Placental epithelial cell (primary cell): ENCODE measurements around the gene OPRPN. TPM values are rescaled to one million over a fixed set of nuclear protein-coding genes. Genes with fewer than 3 reads are reported as not detected.

Experiments
- total RNA-seq: library from RNA; depleted of rRNA; stranded (reverse); fragments of >200 nt; gene quantifications from 2 replicates; pipeline ENCODE4 v1.2.3, GENCODE V29; 2012

The OPRPN gene
- not detected in 2 replicates for total RNA-seq

DNA sequence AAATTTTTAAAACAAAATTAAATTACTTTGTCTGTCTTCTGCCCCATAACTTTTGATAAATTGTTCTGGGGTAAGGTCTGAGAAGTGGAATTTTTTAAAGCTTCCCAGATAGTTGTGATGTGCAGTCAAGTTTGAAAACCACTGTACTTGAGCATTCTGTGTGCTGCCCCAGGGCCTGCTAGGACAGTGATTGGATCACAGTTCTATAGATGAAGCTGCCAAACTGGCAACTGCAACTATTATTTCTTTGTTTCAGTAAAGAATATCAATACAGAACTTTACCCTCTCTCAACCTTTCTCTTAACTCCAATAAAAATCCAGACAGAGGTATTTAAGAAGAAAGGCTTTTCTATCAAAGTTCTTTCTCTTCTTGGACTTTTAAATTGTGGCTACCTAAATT, at the start of gene OPRPN:
Gene OPRPN (plus strand): TSS at position 361 of the 400 bp plus-strand sequence. CDS start 1,346 bp downstream, outside the sequence.

DNA sequence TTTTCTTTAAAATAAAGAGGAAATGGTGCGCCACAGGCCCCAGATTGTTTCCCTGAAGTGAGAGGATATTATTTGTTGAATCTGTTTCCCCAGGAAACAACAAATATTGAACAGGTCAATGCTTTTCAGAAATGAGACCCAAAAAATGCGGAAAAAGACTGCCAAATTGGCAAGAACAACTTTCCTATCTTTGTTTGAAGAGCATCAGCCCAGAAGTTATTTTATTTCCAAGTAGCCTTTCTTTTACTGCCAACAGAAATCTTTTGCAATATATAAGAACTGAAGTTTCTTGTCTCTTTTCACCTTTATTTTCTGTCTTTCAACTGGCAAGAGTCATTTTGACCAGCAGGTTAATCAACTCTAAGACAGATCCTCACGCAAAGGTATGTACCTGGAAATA, 37.3 kb upstream of the OPRPN start, which contains the start of gene SMR3A:
Gene SMR3A (plus strand): TSS at position 301 of the 400 bp plus-strand sequence. CDS start 1,356 bp downstream, outside the sequence.

DNA sequence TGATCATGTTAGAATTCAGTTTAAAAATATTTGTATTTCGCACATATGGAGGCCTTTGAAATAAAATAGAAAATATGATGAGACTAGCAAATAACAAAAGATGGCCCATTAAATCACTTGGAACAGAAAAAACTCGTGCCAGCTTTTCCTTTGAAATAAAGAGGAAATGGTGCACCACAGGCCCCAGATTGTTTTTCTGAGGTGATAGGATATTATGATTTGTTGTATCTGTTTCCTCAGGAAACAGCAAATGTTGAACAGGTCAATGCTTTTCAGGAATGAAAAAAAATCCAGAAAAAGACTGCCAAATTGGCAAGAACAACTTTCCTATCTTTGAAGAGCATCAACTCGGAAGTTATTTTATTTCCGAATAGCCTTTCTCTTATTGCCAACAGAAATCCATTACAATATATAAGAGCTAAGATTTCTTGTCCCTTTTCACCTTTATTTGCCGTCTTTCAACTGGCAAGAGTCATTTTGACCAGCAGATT, 15.0 kb upstream of the OPRPN start, which contains the start of gene SMR3B:
Gene SMR3B (plus strand): TSS at position 441 of the 491 bp plus-strand sequence. CDS start 1,380 bp downstream, outside the sequence.

Other genes starting within 250 kb of the OPRPN start
- not detected in 2 replicates for gene PRR27, start 243.7 kb upstream of the OPRPN start, total RNA-seq
- gene ODAM, start 202.2 kb upstream of the OPRPN start, total RNA-seq = 1.2 and 2.0 TPM in 2 replicates
- gene FDCSP, start 171.8 kb upstream of the OPRPN start, total RNA-seq = not detected in 2 replicates
- not detected in 2 replicates for gene CSN3, start 155.3 kb upstream of the OPRPN start, total RNA-seq
- not detected in 2 replicates for gene CABS1, start 63.0 kb upstream of the OPRPN start, total RNA-seq
- not detected in 2 replicates for gene SMR3A, start 37.2 kb upstream of the OPRPN start, total RNA-seq
- not detected in 2 replicates for gene SMR3B, start 14.8 kb upstream of the OPRPN start, total RNA-seq
- not detected in 2 replicates for gene MUC7, start 74.3 kb downstream of the OPRPN start, total RNA-seq
- not detected in 2 replicates for gene AMTN, start 120.6 kb downstream of the OPRPN start, total RNA-seq
- not detected in 2 replicates for gene AMBN, start 194.3 kb downstream of the OPRPN start, total RNA-seq
- not detected in 2 replicates for gene ENAM, start 230.8 kb downstream of the OPRPN start, total RNA-seq